GM13977 (cell line): Measurements from ENCODE around the gene COL20A1.

Experiments
- DNase-seq: peaks from one replicate; pipeline ENCODE4 v3.0.0; 2012; ENCODE audit warnings: low spot score
- CTCF ChIP-seq: IDR thresholded peaks from 2 replicates; pipeline ENCODE4 v1.5.1; 2012; ENCODE audit warnings: mild to moderate bottlenecking, control low read depth; ENCODE audit not compliant: insufficient read depth; ENCODE audit errors: extremely low read depth, missing control alignments
- in situ Hi-C: fragments of 300-500 bp; cut with MboI; formaldehyde crosslinking; loops from one replicate; pipeline ENCODE4 v1.12.0; 2022; ENCODE audit warnings: low sequenced_read_pairs, low pct_unique_long_range_greater_than_20kb, mixed read lengths, inconsistent platforms; ENCODE audit not compliant: unreplicated experiment

COL20A1 gene

GRCh38 chr20:63366390-63367365 lies 73.7 kb downstream of the COL20A1 start:
- no peak for DNase-seq
- in situ Hi-C loops: no loop called here
- no peak for TF ChIP-seq CTCF

GRCh38 chr20:63367446-63368055 lies 74.6 kb downstream of the COL20A1 start:
- no peak for DNase-seq
- in situ Hi-C loops: no loop called here
- TF ChIP-seq CTCF: no peak

GRCh38 chr20:63368151-63368550 lies 75.2 kb downstream of the COL20A1 start:
- in situ Hi-C loops: no loop called here
- no peak for DNase-seq
- no peak for TF ChIP-seq CTCF

GRCh38 chr20:63369024-63369530 lies 76.1 kb downstream of the COL20A1 start:
- DNase-seq: no peak
- no peak for TF ChIP-seq CTCF
- in situ Hi-C loops: no loop called here

- no peak for TF ChIP-seq CTCF
- DNase-seq: no peak
- in situ Hi-C loops: no loop called here
These were observed 77.0 kb downstream of the COL20A1 start for GRCh38 chr20:63369724-63370617.

- in situ Hi-C loops: no loop called here
- no peak for DNase-seq
- no peak for TF ChIP-seq CTCF
These were observed 77.7 kb downstream of the COL20A1 start for GRCh38 chr20:63370618-63371187.
